Stimulated activated CD8-positive, alpha-beta memory T cell treated with anti-CD3 and anti-CD28 coated beads, Interleukin-4, amount 100 ng/mL, for 4 hours (primary cell): ENCODE measurements around the gene ESF1.

Experiments used
- DNase-seq, 2 donors: peaks; one replicate each; pipeline ENCODE4 v3.0.0-alpha.2; 2020; ENCODE audit warnings: low read depth in 2 of 2, low spot score in 1 of 2

ESF1 gene

GRCh38 chr20:13681248-13682125, 103.2 kb downstream of the ESF1 start:
- no peak for DNase-seq

GRCh38 chr20:13678944-13679343, 105.8 kb downstream of the ESF1 start:
- no peak for DNase-seq

- no peak for DNase-seq
Measured at GRCh38 chr20:13677241-13677640, 107.5 kb downstream of the ESF1 start.

GRCh38 chr20:13676682-13677081, 108.0 kb downstream of the ESF1 start:
- DNase-seq = no peak

- DNase-seq = no peak
Measured at GRCh38 chr20:13672690-13673089, 112.0 kb downstream of the ESF1 start.

GRCh38 chr20:13671916-13672378, 112.8 kb downstream of the ESF1 start:
- DNase-seq = no peak

- DNase-seq = no peak
Measured at GRCh38 chr20:13671512-13671911, 113.2 kb downstream of the ESF1 start.

GRCh38 chr20:13670160-13670559, 114.6 kb downstream of the ESF1 start:
- no peak for DNase-seq

GRCh38 chr20:13665709-13666395, 118.9 kb downstream of the ESF1 start:
- no peak for DNase-seq
